ENCODE measurements around the gene CCSER2.
"Not testable (repeated sequence)": the region's sequence is repeated elsewhere in the genome, so short reads cannot be mapped to it uniquely, and the experiment has no call there.

The CCSER2 gene

GRCh38 chr10:84406561-84406960 lies 78.2 kb downstream of the CCSER2 start:
- Histone ChIP-seq H3K27me3 (replicated peaks) (no peaks in the 10 kb centered on the region), H3K4me3 (ENCODE audit: low read depth, low read length) (no peak overlapping the region), H3K27ac (no peak overlapping the region), H3K36me3 (replicated peaks) (no peaks in the 10 kb centered on the region)
- DNase-seq = no peak
- TF ChIP-seq, protein P1, sequence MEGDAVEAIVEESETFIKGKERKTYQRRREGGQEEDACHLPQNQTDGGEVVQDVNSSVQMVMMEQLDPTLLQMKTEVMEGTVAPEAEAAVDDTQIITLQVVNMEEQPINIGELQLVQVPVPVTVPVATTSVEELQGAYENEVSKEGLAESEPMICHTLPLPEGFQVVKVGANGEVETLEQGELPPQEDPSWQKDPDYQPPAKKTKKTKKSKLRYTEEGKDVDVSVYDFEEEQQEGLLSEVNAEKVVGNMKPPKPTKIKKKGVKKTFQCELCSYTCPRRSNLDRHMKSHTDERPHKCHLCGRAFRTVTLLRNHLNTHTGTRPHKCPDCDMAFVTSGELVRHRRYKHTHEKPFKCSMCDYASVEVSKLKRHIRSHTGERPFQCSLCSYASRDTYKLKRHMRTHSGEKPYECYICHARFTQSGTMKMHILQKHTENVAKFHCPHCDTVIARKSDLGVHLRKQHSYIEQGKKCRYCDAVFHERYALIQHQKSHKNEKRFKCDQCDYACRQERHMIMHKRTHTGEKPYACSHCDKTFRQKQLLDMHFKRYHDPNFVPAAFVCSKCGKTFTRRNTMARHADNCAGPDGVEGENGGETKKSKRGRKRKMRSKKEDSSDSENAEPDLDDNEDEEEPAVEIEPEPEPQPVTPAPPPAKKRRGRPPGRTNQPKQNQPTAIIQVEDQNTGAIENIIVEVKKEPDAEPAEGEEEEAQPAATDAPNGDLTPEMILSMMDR (IDR thresholded peaks at IDR 0.05; ENCODE audit: low read depth, low read length, missing control alignments) = no peak
- in situ Hi-C loops (cut with HindIII; ENCODE audit: low pct_ligation_motif_present, low sequenced_read_pairs) = no loop called here

DNA sequence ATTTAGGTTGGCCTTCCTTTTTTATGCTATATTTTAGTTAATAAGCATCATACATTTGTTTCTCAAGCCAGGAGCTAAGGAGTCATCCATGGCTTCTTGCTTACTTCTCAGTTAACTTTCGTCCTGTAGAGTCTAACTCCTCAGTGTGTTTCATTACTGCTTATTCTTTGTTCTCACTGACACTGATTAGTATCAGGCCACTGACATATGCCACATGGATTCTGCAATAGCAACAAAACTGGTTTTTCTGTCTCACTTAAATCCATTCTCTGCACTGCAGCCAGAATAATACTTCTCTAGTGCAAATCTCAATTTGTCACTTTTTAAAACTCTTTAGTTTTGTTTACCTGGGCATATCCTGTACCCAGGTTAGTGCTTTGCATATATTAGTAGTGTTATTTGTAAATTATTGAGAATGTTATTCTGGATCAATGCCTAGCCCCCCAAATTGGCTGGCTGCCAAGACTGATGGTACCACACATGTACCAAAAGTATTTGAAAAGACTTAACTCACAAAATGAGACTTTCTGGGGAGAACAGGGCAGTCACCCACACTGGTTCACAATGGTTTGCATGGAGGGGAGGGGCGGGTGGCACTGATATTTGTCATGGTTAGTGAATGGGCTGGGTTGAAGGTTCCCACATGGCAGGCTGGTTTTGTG lies 79.1 kb downstream of the CCSER2 start:
- Histone ChIP-seq H3K4me3 (ENCODE audit: low read depth, low read length) (no peak overlapping the region), H3K36me3 (replicated peaks) (no peaks in the 10 kb centered on the region), H3K27me3 (replicated peaks) (no peaks in the 10 kb centered on the region), H3K27ac (no peak overlapping the region)
- TF ChIP-seq, protein P1 (IDR thresholded peaks at IDR 0.05; ENCODE audit: low read depth, low read length, missing control alignments) = no peak
- in situ Hi-C loops (cut with HindIII; ENCODE audit: low pct_ligation_motif_present, low sequenced_read_pairs) = no loop called here
- no peak for DNase-seq

GRCh38 chr10:84412482-84412881 lies 84.1 kb downstream of the CCSER2 start:
- no peaks in the 10 kb centered on the region for H3K36me3 ChIP-seq (replicated peaks)
- in situ Hi-C loops (cut with HindIII; ENCODE audit: low pct_ligation_motif_present, low sequenced_read_pairs) = no loop called here
- TF ChIP-seq, protein P1 (IDR thresholded peaks at IDR 0.05; ENCODE audit: low read depth, low read length, missing control alignments) = no peak

GRCh38 chr10:84414110-84414509 lies 85.7 kb downstream of the CCSER2 start:
- H3K27me3 ChIP-seq (replicated peaks); H3K27ac ChIP-seq; H3K36me3 ChIP-seq (replicated peaks); H3K4me3 ChIP-seq (ENCODE audit: low read depth, low read length); in situ Hi-C loops (cut with HindIII; ENCODE audit: low pct_ligation_motif_present, low sequenced_read_pairs); DNase-seq: not testable (repeated sequence)

More at GRCh38 chr10:84412482-84412881, 84.1 kb downstream of the CCSER2 start:
- H3K27ac ChIP-seq = no peak overlapping the region
- no peak overlapping the region for H3K4me3 ChIP-seq (ENCODE audit: low read depth, low read length)
- DNase-seq = no peak
- H3K27me3 ChIP-seq (replicated peaks) = no peaks in the 10 kb centered on the region

GRCh38 chr10:84415539-84416244 lies 87.3 kb downstream of the CCSER2 start:
- in situ Hi-C loops (cut with HindIII; ENCODE audit: low pct_ligation_motif_present, low sequenced_read_pairs) = no loop called here
- no peak overlapping the region for H3K27ac ChIP-seq

GRCh38 chr10:84416245-84416555 lies 87.8 kb downstream of the CCSER2 start:
- H3K36me3 ChIP-seq (replicated peaks) = no peaks in the 10 kb centered on the region
- TF ChIP-seq, protein P1 (IDR thresholded peaks at IDR 0.05; ENCODE audit: low read depth, low read length, missing control alignments) = no peak
- no peak overlapping the region for H3K27ac ChIP-seq
- in situ Hi-C loops (cut with HindIII; ENCODE audit: low pct_ligation_motif_present, low sequenced_read_pairs) = no loop called here
- H3K27me3 ChIP-seq (replicated peaks) = no peaks in the 10 kb centered on the region
- DNase-seq = no peak
- no peak overlapping the region for H3K4me3 ChIP-seq (ENCODE audit: low read depth, low read length)

More at GRCh38 chr10:84415539-84416244, 87.3 kb downstream of the CCSER2 start:
- Histone ChIP-seq H3K36me3 (replicated peaks) (no peaks in the 10 kb centered on the region), H3K27me3 (replicated peaks) (no peaks in the 10 kb centered on the region), H3K4me3 (ENCODE audit: low read depth, low read length) (no peak overlapping the region)
- TF ChIP-seq, protein P1 (IDR thresholded peaks at IDR 0.05; ENCODE audit: low read depth, low read length, missing control alignments) = no peak
- no peak for DNase-seq

All from brain microvascular endothelial cell (primary cell).